HG02763 (cell line): ENCODE measurements around the gene PAK5.

ENCODE experiments used
- ATAC-seq: cut with Tn5 transposase; IDR thresholded peaks from one replicate; pipeline ENCODE4 v1.9.1; 2021; ENCODE audit warnings: mild to moderate bottlenecking, moderate library complexity; ENCODE audit not compliant: unreplicated experiment

The PAK5 gene

DNA sequence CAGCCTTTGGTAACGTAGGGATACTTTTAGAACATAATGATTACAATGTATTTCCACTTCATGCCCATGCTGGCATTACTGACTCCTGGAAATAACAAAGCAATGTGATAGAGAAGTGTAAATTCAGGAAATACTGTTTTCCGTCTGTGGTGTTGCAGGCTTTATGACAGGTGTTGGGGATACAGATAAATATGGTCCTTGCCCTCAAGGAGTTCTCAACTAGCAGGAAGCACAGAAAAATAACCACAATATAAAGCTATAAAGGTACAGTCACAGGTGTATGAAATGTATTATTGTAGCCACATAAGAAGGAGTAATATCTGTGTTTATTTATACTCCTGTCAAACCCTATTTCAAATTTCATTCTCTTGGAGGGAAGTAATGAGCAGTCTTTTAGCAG, 337.4 kb downstream of the PAK5 start:
- no peak for ATAC-seq

DNA sequence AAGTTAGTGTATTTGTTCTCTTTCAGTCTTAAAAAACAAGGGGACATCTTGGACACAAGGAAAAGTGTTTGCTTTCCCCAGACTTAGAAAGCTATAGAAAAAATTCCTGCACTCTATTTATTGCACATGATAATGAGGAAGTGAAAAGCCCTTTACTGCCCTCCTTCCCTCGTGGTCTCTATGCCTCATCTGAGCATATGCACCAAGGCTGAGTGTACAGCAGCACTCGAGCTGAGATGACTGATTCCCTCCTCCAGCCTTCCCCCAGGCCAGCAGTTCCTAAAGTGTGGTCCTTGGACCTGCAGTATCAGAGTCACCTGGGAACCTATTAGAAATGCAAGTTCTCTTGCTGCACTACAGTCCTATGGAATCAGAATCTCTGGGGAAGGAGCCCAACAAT, 338.8 kb downstream of the PAK5 start:
- peak; percentile 53 for ATAC-seq

DNA sequence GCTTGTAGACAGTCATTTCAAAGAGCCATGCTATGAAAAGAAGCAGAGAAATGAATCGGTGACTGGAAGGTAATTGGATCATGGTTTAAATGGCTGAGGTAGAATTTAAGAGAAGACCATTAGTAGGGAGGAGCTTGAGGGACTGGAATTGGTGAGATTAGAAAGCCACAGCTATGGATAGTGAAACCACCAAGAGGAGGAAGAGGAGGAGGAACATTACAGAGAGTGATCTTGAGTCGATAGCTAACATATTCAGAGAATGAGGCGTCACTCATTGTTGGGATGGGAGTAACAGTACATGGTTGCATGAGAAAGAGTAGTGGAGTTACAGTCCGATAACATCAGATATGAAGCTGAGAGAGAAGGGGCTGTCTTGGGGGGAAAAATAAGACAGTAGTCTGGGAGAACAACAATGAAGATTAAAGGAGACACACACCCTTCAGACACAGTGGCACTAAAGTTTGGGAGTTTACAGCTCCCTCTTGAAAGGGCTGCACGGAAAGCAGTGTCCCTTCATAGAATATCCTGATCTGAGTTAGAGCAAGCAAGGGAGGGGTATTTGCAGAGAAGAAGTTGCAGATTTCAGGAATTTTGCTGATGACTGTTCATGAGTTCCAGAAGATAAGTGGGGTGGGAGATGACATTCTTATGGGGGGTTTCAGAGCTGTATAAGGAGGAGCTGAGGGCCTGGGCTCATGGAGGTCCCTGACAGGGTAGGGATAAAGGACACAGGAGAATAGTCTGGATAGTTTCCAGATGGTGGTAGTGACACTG, 339.6 kb downstream of the PAK5 start:
- no peak for ATAC-seq

DNA sequence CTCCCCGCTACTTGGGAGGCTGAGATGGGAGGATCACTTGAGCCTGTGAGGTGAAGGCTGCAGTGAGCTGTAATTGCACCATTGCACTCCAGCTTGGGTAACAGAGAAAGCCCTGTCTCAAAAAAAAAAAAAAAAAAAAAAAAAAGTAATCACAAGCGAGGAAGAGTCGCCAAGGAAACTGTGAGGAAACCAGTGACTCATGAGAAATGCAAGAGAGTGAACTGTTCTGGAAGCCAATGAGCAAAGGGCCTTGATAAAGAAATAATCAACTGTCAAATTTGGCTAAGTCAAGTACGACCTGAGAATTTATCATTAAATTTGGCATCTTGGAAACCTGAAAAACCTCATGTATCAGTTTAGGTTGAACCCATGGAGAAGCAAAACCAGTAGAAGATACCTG, 340.6 kb downstream of the PAK5 start:
- ATAC-seq = no peak

DNA sequence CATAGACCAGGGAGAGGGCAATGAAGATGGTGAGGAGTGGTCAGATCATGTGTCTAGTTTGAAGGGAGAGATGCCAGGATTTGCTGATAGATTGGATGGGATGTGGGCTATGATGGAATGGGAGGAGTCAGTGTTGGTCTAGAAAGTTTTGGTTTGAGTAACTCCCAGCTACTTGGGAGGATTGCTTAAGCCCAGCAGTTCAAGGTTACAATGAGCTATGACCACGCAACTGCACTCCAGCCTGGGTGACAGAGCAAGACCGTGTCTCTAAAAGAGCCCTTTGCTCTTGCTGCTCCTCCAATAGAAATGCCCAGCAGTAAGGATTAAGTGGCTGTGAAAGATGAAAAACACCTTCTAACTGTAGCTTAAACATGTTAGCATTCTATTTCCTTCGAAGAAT, 342.7 kb downstream of the PAK5 start:
- no peak for ATAC-seq

DNA sequence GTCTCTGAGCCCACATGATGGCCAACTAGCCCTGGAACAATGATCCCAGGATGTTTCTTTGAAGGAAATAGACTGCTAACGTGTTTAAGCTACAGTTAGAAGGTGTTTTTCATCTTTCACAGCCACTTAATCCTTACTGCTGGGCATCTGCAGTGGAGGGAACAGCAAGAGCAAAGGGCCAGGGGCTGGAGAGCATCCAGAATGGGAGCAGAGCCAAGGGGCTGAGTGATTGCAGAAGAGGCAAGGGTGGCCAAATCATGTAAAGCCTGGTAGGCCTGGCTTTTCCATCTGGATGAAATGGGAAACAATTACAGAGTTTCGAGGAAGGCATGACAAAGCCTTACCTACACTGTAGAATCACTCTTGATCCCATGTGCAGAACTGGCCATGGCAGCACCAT, 343.2 kb downstream of the PAK5 start:
- ATAC-seq = no peak

DNA sequence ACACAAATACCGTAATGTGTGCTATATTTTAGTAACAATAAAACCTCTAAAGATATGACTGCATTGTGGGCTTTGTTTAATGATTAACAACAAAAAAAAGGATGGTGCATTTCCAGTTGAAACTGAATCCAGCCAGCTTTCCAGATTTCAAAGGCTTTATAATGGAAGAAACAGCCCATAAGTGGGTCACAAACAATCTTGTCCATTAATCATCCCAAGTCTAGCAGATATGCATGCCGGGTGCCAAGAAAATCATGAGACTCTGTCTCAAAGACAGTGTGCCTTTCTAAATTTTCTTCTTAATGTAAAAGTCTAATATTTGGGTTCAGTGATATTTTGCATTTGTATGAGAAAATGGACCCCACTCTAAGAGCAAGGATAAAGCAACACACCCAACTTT, 345.1 kb downstream of the PAK5 start:
- ATAC-seq = no peak

DNA sequence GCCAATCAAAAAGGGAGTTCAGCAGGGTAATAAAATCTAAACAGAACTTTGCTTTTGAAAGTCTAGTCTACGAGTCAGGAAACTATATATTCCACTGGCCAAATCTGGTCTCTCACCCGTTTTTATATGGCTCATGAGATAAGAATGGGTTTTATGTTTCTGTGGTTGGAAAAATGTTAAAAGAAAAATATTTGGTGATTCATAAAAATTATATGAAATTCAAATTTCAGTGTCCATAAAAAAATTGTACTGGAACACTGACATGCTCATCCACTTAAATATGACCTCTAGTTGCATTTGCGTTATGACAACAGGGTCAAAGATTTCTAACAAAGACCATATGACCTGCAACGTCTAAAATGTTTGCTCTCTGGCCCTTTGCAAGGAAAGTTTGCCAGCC, 346.8 kb downstream of the PAK5 start:
- ATAC-seq = no peak

DNA sequence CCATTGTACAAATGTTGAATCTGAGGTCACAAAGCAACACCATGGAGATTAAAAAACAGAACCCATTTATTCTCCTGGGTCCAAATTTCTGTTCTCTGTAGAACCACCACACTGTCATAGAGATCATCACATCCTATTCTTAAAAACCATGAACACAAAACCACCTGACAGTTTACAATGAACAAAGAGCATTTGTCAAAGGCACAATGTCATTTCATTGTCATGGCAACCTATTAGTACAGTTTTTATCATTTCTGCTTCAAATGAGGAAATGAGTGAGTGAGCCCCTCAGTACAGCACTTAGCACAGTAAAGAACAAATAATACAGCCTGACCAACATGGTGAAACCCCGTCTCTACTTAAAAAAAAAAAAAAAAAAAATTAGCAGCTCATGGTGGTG, 347.6 kb downstream of the PAK5 start:
- ATAC-seq = no peak

DNA sequence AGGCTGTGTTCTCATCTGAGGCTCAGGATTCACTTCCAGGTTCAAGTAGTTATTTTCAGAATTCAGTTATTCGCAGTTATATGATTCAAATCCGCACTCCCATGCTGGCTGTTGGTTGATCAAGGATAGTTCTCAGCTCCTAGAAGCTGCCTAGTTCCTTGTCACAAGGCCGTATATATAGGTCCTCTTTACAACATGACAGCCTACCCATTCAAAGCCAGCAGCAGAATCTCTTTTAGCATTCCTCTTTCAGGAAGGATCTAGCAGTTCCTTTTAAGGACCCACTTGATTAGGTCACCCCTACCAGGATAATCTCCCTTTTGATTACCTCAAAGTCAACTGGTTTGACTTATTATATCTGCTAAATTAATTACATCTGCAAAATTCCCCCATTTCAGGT, 348.2 kb downstream of the PAK5 start:
- no peak for ATAC-seq

DNA sequence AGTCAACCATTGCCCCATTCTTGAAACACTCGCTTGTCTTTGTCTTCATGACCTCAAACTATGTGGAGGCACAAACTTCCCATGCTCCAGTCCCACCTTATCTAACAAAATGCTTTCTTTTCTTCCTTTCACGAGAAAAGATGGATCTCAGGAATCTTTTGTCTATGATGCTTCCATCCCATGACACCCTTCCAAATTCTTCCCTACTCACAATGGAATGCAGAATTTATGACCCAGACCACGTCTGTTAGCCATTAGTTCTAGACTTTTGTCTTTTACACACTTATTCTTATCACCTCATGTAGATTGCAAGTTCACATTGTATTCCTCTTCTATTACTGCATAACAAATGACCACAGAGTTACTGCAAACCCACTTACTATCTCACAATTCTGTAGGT, 348.7 kb downstream of the PAK5 start:
- ATAC-seq = no peak

DNA sequence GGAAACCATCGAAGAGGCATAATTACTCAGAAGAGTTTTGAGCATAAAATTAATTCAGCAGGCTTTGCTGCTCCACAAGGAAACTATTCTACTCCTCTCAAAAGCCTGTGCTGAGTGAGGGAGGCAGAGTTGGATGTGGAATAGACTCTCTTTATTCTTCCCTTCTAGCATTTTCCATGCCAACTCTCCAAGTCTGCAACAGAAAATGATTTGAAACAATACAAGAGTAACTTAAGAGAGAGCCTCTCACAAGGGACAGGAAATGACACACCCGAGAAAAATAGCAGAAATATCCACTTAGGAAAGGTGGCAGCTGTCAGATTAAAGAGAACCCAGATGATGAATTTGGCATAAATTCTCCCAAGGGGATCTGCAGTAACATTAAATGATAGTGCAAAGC, 350.8 kb downstream of the PAK5 start:
- ATAC-seq = no peak
